Measurements from ENCODE around the gene SLC11A2.
A peak's percentile ranks its signal among the peaks of the same experiment; 100 is the strongest.
"Not testable (repeated sequence)": the region's sequence is repeated elsewhere in the genome, so short reads cannot be mapped to it uniquely, and the experiment has no call there.

SLC11A2 gene

DNA sequence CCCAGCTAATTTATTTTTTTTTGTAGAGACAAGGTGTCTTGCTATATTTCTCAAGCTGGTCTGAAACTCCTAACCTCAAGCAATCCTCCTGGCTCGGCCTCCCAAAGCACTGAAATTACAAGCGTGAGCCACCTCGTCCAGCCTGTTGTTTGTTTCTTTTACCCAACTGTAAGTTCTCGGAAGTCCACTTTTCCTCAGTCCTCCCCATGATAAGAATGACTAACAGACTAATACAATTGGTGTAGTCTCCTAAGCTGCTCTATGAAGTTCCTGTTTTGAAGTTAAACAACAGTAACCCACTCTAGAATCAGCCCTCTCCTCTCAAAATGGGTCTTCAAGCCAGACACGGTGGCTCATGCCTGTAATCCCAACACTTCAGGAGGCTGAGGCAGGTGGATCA lies 37.3 kb downstream of the SLC11A2 start:
- FAIRE-seq, result no peak

DNA sequence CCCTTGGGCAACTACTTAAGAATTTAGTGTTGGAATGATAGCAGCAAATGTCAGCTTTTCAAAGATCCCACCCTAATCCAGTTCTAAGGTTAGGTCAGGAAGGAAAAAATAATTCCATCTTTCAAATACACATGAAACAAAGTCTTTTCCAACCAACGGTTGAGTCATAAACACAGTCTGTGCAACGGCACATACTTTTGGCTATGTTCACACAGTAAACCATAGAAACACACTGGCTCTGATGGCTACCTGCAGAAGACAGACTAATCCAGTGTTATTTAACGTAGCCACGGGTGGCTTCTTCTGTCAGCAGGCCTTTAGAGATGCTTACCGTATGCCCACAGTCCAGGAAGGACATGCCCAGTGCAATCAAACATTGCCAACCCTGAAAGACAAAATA lies 38.1 kb downstream of the SLC11A2 start:
- FAIRE-seq, result no peak

DNA sequence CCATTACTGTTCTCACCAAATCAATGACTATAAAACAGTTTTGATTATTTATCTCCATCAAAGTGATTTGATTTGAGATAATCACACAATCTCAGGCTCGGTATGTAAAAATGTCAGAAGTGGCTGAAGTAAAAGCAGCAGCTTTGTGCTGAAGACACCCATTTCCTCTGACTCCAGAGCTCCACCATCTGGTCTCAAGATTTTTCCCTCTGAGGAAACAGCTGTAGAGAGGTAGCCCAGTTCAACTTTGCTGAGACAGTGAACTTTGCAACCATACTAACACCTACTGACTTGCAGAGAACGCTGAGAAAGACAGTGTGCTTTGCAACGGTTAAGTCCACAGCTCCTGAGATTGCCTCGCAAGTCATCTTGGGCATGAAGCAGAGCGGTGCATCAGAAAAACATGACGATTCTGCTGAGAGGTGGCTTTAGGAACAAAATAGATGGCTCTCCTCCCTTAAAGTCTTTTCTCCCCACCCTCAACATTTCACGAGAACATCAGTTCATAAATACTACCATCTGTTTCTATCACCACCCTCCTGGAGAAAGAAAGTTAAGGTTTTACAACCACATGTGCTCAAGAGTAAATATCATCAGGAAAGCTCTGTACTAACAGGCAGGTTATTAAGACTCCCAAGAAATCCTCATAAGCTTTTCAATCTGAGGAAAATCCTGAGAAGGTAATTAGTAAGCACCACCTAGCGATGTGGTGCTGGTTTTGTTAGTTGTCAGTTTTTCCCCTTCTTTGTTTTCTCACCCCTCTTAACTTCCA lies 39.0 kb downstream of the SLC11A2 start:
- FAIRE-seq, result peak; percentile 91

DNA sequence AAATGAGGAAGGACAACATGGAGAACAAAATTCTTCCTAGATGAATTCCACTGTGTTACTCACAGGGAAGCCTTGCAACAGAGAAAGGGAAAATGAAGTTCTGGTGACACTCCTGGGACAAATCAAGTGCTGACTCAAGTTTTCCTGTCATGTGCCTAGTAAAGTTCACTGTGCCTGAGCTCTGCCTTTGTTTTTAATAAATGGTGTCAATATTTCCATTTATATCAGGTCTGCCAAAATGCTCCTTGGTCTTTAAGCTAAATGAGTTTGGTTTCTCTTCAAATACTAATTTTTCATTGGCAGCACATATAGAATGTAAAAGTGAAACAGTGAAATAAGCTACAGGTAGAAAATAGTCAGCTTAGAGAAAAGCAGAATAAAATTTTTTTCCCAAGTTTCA lies 40.9 kb downstream of the SLC11A2 start:
- no peak for FAIRE-seq

DNA sequence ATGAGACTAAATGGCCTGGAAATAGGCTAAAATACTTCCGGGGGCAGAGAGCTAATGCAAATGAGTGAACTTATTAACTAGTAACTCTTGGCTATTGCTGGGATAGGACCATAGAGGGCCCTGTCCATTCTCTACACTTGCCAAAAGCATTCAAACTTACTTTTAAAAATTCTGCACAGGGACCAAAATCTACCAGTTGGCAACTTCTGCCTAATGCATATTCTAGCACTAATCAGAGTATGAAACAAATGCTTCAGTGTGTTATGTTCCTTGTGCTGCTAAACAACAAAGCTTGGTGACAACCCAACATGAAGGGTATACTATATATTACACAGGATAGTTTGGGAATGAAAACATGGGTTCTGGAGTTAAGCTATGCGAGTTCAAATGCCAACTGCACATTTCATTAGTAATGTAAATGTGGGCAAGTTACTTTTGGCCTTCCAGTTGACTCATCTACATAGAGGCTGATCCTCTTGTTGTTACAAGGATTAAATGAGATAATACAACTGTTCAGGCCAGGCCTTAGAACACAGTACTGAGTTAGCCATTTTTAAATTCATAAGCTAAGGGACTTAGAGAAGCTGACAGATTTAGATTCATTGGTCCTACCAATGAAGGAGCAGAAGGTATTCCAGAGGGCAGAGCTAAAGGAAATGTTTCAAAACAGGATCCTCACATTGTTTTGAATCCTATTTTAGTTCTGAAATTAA lies 41.4 kb downstream of the SLC11A2 start:
- FAIRE-seq, result no peak

DNA sequence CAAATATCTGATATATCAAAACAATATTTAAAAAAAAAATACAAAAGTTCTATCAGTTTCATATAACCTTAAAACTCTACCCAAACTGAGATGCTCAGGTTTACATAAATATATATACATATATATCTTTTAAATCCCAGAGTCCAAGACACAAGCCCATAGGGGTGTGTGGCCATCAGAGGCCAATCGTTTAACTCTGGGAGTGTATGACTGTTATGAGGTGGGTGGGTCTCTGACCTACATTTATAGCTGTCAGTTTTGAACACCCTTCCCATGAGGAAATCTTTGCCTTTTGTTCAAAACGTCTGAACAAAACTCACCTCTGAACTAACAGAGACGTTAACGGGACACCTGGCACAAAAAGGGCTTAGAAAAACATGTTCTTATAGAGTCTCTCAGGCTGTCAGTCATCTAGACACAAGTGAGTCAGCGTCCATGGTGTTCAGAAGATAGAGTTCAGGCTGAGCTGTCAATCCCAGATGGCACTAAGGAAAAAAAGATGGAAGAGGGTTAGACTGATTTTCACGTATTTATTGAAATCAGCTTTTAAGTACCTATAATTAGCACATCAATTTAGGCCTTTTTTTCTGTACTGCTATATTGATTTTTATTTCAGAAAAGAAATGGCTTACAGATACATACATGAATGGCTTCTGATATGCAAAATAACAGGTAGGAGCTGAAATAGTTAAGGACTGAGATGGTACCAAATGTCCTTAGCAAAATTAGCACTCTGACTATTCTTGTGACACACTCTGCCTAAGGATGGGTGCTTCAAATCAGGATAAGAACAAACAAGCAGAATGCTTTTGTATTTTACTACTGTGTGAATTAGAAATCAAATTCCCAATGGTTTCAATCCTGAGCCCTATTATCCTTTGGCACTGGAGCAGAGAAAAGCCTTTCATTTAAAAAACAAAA lies 44.6 kb downstream of the SLC11A2 start:
- no peak for FAIRE-seq

DNA sequence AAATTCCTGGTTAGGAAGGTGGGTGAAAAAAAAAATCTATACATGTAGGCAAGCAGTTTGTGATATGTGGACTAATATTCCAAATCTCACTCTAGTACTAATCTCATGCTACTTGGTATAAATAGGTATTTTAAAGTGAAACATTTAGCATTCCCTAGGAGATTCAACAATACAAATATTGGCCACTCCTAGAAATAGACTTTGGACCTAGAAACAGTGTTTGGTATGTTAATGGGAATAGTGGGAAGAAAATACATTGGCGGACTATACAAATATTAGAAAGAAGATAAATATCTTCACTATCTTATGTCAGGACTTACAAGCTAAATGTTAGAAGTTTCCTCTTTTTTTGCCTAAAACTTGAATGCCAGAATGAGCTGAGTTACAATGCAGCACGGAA lies 45.6 kb downstream of the SLC11A2 start:
- no peak for FAIRE-seq

DNA sequence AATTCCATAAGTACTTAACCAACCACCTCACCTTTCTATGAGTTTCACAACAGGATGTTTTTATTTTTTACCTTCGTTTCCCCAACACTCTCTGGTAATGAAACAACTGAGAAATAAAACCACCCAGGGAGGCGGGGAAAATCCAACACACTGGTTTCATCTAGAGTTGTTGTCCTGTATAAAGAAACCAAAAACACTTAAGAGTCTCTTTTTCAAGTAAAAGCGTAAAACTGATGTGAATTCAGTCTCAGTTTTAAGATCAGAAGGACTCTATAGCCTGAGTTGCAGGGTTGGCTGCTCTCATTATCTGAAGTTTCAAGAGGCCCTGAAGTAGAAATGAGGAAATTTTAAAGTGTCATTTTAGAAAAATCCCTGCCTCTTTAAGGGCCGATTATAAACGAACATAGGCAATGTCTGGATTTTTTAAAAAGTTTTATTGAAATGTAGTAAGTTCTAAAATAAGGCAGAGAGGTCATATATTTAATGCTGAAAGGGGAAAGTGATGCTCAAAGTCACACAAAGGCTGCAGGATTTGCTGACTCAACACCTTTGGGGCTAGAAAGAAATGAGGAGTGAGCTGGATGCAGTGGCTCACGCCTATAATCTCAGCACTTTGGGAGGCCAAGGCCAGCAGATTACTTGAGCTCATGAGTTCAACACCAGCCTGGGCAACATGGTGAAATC lies 46.7 kb downstream of the SLC11A2 start:
- FAIRE-seq, result no peak

DNA sequence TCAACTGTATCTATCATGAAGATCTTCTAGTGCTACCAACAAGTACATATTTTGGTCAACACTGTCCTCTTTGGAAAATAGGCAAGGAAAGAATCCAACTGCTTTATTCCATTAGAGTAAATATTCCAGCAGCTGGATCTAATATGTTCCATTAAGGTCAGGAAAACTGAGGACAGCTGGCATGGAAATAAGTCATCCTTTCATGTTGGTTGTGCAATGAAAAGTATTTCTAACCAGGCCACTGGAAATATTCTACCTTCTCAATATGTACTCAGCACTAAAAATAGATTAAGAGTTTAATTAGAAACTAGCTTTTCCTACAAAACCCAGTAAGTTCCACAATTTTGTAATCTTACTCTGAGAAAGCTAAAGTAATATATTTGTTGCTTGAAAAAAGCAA lies 54.2 kb downstream of the SLC11A2 start:
- FAIRE-seq, result no peak

DNA sequence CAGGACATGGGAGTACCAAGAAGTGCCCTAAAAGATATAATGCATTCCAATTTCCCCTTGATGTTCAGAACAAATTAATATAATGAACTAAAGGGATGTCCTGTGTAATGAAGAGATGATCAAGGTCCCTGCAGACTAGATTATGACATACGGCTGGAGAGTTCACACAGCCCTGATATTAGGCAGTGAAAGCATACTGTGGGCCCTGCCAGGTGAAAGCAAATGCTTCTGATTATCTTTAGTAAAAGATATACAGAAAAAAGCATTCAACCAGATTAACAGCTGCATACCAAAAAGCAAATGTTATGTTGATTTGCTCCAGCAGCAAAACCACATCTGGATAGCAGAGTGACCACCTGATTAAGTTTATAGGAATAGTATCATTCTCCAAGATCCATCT lies 61.8 kb downstream of the SLC11A2 start:
- no peak for FAIRE-seq

DNA sequence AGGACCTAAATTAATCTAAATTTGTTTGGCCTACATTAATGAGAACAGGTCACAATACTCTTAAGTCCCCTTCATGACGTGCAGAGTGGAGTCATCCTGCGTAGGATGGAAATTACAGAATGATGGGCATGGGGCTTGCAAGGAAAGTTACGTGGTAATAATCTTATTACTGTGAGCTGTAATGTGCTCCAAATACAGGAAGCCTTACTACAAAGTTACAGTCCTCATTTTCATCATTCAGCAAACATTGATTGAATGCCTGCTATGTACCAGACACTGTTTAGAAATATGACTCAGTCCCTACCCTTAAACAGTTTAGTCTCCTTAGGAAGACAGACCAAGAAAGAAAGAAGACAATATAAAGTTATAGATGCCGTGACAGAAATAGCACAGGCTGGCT lies 64.5 kb downstream of the SLC11A2 start:
- no peak for FAIRE-seq

DNA sequence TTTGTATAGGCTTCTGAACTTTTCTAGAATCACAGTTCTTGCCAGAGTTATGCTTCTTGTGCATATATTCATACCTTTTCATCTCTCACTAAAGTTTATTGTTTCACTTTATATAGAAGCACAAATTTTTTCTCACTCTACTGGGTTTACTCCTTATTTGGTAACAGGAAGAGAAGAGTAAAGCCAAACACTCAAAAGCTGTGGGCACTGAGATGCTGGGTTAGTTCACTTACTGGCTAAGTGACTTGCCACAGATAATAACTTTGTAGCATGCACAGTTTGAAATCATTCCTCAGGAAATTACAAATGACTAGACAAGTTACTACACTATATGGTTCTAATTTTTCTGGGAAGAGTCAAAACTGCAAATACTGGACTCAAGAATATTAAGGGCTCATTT lies 66.1 kb downstream of the SLC11A2 start:
- FAIRE-seq, result no peak

DNA sequence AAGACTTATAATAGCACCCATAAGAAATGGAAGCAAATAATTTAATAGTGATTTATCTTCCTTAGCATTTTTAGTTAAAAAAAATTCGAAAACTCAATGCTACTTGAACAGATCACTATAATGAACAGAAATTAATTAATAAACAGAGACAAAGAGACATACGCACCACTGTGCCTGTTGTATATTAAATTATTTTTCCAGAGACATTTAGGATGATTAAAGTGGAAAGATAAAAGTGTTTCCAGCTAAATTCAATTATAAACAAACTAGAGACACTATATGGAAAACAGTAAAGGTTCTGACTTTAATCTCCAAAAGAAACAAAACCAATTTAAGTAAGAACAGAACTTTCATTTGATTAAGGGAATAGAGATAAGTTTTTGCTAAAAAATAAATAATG lies 70.5 kb downstream of the SLC11A2 start:
- no peak for FAIRE-seq

DNA sequence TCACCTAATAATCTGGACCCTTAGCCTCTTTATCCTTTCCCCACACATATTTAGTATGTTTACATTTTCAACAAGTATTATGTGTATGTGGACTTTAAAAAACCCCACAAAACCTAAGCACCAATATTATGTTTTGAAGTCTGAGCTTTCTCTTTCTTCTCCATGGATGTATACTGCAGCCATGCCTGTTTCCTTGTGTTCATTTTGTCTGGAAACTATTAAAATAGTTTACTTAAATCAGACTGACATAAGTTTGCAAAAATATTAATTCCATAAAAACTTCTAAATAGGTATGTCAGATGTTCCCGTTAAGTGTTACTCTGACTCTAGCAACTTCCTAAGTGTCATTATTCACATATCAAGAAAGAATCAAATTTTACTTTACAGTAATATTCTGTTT lies 70.9 kb downstream of the SLC11A2 start:
- no peak for FAIRE-seq

DNA sequence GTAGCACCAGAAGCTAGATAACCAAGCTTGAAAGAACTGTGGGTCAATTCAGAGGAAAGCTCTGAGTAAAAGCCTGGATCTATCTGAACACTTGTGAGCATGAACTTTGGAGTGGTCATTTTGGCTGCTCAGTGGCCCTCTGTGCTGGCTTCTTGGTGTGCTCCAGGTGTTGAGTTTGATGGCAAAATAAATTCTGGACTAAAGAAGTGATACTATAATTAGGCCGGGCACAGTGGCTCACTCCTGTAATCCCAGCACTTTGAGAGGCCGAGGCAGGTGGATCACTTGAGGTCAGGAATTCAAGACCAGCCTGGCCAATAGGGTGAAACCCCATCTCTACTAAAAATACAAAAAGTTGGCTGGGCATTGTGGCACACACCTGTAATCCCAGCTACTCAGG lies 71.4 kb downstream of the SLC11A2 start:
- FAIRE-seq, result not testable (repeated sequence)

DNA sequence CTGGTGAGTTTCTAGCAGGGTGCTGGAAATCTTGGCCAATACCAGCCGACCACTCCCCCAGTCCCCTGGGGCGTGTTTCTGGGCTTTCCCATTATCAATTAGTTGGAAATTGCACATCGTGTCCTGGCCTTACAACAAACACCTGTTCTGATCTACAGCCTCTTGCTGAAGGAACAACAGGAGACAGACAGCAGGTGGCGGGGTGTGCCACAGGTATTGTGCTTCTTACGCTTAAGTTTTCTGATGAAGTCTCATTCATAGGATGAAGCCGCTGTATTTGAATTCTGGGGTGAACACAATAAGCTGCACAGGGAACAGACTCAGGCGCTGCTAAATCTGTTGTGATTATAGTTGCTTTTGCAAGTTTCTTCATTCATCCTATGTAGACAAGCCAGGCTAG lies 73.1 kb downstream of the SLC11A2 start:
- no peak for FAIRE-seq

DNA sequence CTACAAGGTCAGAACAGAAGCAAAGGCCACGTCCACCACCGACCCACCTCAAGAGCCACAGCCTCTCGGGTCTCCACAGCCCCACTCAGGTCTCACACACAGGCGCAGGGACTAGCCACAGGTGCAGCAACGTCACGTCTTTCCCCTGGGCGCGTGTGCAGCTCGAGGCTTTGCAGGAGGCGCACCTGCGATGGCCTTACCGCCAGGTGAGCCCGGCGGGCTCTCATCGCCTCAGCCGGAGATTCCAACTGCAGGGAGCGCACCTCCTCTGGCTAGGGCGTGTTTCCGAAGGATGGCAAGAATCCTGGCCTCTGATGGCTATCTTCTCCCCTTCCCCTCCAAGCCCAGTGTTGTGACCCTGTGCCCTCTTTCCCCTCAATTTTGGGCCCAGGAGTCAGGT lies 73.7 kb downstream of the SLC11A2 start, which contains the start of gene HIGD1C:
TSS of gene HIGD1C (plus strand) at position 35 of the 400 bp plus-strand sequence. CDS start 1,455 bp downstream, outside the sequence.
- FAIRE-seq, result no peak

DNA sequence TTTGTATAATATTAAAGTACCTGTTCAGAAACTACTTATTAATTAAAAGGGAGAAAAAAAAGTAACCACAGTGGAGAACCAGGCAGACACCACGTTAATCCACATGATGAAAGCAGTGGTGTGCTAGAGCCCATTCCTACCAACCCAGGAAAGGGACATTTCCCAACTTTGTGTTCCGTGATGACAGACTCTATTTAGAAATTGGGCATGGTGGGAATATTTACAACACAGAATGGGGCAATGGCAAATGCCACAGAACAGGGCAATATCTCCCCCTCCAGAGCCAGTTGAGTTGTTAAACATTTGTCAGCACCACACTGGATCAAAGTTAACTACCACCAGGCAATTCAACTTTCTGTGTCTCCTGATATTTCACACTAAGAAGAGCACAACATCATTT lies 75.1 kb downstream of the SLC11A2 start:
- no peak for FAIRE-seq

DNA sequence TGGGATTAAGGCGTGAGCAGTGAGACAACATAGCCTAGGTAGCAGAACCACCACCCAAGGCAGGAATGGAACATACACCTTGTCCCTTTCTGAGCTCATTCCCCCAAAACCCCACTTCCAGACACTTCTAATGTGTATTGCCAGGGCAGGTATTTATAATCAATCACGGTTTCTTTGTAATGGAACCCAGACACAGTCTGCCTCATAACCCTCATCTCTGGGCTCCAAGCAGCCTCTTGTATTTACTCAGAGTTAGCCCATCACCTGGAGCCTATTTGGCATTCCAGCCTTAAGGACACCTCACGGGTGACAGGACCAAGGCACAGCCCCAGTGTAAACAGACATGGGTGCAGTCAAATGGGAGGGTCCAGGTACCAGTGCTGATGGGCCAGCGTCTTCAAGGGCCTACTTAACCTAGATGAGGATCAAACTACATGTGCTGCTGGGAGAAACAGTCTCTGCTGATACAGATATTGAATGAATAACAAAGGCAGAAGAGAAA lies 76.3 kb downstream of the SLC11A2 start:
- no peak for FAIRE-seq

DNA sequence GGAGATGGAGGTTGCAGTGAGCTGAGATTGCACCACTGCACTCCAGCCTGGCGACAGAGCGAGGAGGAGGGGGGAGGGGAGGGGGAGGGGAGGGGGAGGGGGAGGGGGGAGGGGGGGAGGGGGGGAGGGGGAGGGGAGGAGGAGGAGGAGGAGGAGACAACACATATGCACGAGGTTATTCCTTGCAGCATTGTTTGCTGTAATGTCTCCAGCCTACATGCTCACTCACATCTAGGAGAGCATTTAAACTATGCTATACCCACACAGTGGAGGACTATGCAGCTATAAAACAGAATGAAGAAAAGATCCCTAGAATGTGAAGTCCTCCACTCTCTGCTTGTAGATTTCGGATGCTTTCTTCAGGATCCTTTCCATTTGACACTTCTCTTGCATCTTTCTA lies 77.4 kb downstream of the SLC11A2 start:
- no peak for FAIRE-seq

DNA sequence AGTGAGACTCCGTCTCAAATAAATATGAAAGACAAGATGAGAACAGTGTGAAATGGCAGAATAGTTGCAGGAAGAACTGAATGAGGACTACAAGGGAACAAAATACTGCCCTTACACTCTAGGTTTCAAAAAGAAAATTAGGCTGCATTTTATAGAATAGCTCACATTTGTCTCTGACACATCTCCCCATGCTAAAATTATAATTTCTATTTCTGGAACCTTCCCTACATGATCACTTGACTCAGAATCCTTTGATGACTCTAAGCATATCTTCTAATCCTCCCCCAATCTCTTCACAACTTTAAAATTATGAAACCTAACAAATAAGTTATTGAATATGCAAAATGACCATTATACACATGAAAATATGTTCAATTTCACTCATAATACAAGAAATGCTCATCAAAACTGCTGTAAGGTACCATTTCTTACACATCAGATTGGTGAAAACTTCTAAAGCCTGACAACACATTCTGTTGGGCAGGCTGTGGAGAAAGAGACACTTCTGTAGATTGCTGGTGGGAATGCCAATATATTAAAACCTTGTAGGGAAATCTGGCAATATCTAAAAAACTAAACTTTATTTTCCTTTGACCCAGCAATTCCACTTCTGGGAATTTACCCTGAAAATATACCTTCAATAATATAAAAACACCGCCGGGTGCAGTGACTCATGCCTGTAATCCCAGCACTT lies 78.1 kb downstream of the SLC11A2 start:
- FAIRE-seq, result no peak

DNA sequence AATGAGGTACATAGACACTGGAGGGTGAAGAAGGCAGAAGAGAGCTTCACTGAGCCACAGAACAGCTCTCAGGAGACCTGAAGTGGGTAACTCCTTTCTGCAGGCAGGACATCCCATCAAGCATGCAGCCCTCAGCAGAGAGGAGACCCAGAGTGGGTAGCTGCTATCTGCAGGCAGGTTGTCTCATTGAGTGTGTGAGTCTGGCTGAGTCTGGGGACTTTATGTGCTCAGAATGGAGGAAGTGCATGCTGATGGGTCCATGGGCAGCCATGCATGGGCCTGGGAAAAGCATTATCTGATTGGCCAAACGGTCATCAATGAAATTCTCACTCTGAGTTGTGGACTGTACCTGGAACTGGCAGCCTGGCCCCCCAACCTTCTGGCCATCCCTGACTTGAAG lies 88.5 kb downstream of the SLC11A2 start:
- no peak for FAIRE-seq
